ENCODE measurements around the gene NTRK2.

Gene NTRK2

GRCh38 chr9:84990416-84990815, 320.9 kb downstream of the NTRK2 start:
- Histone ChIP-seq H3K27ac (ENCODE audit: low read length) (no peak overlapping the region), H3K4me3 (ENCODE audit: low read length) (no peak overlapping the region), H3K9me3 (ENCODE audit: control insufficient read depth, insufficient read depth, low read length) (no peaks in the 10 kb centered on the region), H3K27me3 (ENCODE audit: control insufficient read depth, insufficient read depth, low read length) (no peaks in the 10 kb centered on the region), H3K4me1 (ENCODE audit: control insufficient read depth, insufficient read depth, low read length) (no peaks in the 10 kb centered on the region), H3K36me3 (ENCODE audit: control insufficient read depth, insufficient read depth, low read length) (no peaks in the 10 kb centered on the region)
- no CpG with 5 or more reads among the region's 6 CpGs for WGBS (ENCODE audit: insufficient coverage, insufficient read length)
- no peak for DNase-seq (ENCODE audit: low read depth, low spot score)

DNA sequence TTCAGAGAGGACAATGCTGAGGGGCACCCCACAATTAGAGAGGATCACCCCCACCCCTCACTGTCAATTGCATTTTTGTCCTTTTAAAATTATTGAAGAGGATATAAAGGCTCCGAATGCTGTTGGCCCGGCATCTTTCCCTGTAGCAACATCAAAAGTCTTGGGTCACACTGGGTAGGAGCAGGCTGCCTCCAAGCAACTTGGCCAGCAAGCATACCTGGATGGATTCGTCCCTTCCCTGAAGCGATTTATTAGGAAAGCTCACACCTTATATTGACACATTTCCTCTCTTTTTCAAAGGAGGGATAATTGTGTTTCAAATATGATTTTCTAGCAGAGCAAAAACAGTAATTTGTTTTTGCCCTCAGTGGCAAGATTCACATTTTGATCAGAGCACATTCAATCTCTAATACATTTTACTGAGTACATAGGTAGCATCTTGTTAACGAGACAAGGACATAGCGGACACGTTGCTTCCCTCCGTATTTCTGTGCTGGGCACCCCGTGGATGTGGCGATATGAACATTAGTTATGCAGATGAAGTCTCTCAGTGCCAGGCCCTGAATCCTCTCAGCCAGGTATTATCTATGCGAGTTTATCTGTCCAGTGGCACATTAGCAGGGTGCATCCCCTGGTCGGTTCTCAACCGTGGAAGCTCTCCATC, 321.5 kb downstream of the NTRK2 start:
- no peaks in the 10 kb centered on the region for H3K4me1 ChIP-seq (ENCODE audit: control insufficient read depth, insufficient read depth, low read length)
- no peaks in the 10 kb centered on the region for H3K27me3 ChIP-seq (ENCODE audit: control insufficient read depth, insufficient read depth, low read length)
- H3K9me3 ChIP-seq (ENCODE audit: control insufficient read depth, insufficient read depth, low read length), result no peaks in the 10 kb centered on the region
- no peak for DNase-seq (ENCODE audit: low read depth, low spot score)
- H3K36me3 ChIP-seq (ENCODE audit: control insufficient read depth, insufficient read depth, low read length), result no peaks in the 10 kb centered on the region
- WGBS (ENCODE audit: insufficient coverage, insufficient read length), result no CpG with 5 or more reads among the region's 13 CpGs
- no peak overlapping the region for H3K27ac ChIP-seq (ENCODE audit: low read length)
- H3K4me3 ChIP-seq (ENCODE audit: low read length), result no peak overlapping the region

DNA sequence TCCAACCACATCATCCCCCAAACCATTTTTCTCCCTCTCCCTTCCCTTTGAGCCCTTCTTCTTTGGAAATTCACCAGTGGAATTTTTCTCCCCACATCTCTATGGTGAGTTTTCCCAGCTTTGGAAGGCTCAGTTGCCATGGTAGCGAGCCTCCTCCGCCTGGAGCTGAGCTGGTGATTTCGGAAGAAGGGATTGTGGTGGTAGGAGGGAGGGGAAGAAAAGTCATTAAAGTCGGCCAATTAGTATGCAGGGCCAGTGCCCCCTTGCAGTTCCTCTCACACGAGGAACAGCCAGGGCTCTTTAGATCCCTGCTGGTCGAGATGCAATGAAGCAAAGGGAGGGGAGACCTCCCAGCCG, 322.0 kb downstream of the NTRK2 start:
- H3K4me1 ChIP-seq (ENCODE audit: control insufficient read depth, insufficient read depth, low read length), result no peaks in the 10 kb centered on the region
- no peak overlapping the region for H3K4me3 ChIP-seq (ENCODE audit: low read length)
- H3K9me3 ChIP-seq (ENCODE audit: control insufficient read depth, insufficient read depth, low read length), result no peaks in the 10 kb centered on the region
- DNase-seq (ENCODE audit: low read depth, low spot score), result no peak
- no peaks in the 10 kb centered on the region for H3K36me3 ChIP-seq (ENCODE audit: control insufficient read depth, insufficient read depth, low read length)
- no peaks in the 10 kb centered on the region for H3K27me3 ChIP-seq (ENCODE audit: control insufficient read depth, insufficient read depth, low read length)
- WGBS (ENCODE audit: insufficient coverage, insufficient read length), result no CpG with 5 or more reads among the region's 7 CpGs
- H3K27ac ChIP-seq (ENCODE audit: low read length), result no peak overlapping the region

- no peaks in the 10 kb centered on the region for H3K9me3 ChIP-seq (ENCODE audit: control insufficient read depth, insufficient read depth, low read length)
- no peak overlapping the region for H3K27ac ChIP-seq (ENCODE audit: low read length)
- WGBS (ENCODE audit: insufficient coverage, insufficient read length), result no CpG with 5 or more reads among the region's 3 CpGs
- H3K27me3 ChIP-seq (ENCODE audit: control insufficient read depth, insufficient read depth, low read length), result no peaks in the 10 kb centered on the region
- H3K4me1 ChIP-seq (ENCODE audit: control insufficient read depth, insufficient read depth, low read length), result no peaks in the 10 kb centered on the region
- H3K4me3 ChIP-seq (ENCODE audit: low read length), result no peak overlapping the region
- H3K36me3 ChIP-seq (ENCODE audit: control insufficient read depth, insufficient read depth, low read length), result no peaks in the 10 kb centered on the region
- DNase-seq (ENCODE audit: low read depth, low spot score), result no peak
These were observed 322.9 kb downstream of the NTRK2 start for GRCh38 chr9:84992381-84992780.

DNA sequence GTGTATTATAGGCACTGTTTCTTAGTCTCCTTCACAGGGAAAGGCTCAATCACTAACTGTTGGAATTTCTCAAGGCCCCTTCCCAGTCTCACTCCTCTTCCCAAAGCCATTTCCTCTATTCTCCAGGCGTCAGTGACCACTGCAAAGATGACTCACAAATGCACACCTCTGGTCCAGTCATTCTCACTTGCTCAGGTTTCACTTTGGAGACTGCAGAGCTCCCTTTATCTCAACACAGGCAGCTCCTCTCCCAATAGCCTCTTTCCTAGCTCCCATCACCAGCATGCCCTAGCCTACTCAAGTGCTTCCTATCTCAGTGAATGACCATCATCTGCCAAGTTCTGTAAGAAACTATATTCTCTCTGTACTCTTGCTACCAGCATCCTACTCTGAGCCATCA, 323.6 kb downstream of the NTRK2 start:
- H3K27ac ChIP-seq (ENCODE audit: low read length), result no peak overlapping the region
- no peak overlapping the region for H3K4me3 ChIP-seq (ENCODE audit: low read length)
- no peak for DNase-seq (ENCODE audit: low read depth, low spot score)
- no CpG with 5 or more reads among the region's 1 CpG for WGBS (ENCODE audit: insufficient coverage, insufficient read length)
- no peaks in the 10 kb centered on the region for H3K27me3 ChIP-seq (ENCODE audit: control insufficient read depth, insufficient read depth, low read length)
- no peaks in the 10 kb centered on the region for H3K9me3 ChIP-seq (ENCODE audit: control insufficient read depth, insufficient read depth, low read length)
- H3K36me3 ChIP-seq (ENCODE audit: control insufficient read depth, insufficient read depth, low read length), result no peaks in the 10 kb centered on the region
- H3K4me1 ChIP-seq (ENCODE audit: control insufficient read depth, insufficient read depth, low read length), result no peaks in the 10 kb centered on the region

GRCh38 chr9:84996029-84996428, 326.5 kb downstream of the NTRK2 start:
- H3K4me3 ChIP-seq (ENCODE audit: low read length), result no peak overlapping the region
- DNase-seq (ENCODE audit: low read depth, low spot score), result no peak
- WGBS (ENCODE audit: insufficient coverage, insufficient read length), result no CpG with 5 or more reads among the region's 4 CpGs

DNA sequence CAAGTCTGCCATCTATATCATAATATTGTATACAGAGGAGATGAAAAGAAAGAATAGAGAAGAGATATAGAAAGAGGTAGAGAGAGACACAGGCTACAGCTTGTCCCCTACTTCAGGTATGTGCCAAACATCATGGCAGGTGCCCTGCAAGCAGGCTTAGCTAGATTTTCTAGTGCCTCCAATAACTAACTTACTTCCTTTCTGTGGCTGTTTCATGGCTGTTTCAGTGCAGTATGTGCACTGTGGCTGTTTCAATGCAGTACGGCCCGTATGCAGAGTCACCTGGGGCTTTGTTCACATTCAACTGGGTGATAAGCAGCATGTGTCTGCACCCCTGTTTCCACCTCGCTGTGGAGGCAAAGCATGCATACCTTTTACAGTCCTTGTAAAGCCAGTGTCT, 327.2 kb downstream of the NTRK2 start:
- Histone ChIP-seq H3K9me3 (ENCODE audit: control insufficient read depth, insufficient read depth, low read length) (no peaks in the 10 kb centered on the region), H3K36me3 (ENCODE audit: control insufficient read depth, insufficient read depth, low read length) (no peaks in the 10 kb centered on the region), H3K27me3 (ENCODE audit: control insufficient read depth, insufficient read depth, low read length) (no peaks in the 10 kb centered on the region), H3K4me3 (ENCODE audit: low read length) (no peak overlapping the region), H3K4me1 (ENCODE audit: control insufficient read depth, insufficient read depth, low read length) (no peaks in the 10 kb centered on the region), H3K27ac (ENCODE audit: low read length) (no peak overlapping the region)
- DNase-seq (ENCODE audit: low read depth, low spot score), result no peak
- WGBS (ENCODE audit: insufficient coverage, insufficient read length), result no CpG with 5 or more reads among the region's 3 CpGs

More at GRCh38 chr9:84996029-84996428, 326.5 kb downstream of the NTRK2 start:
- Histone ChIP-seq H3K36me3 (ENCODE audit: control insufficient read depth, insufficient read depth, low read length) (no peaks in the 10 kb centered on the region), H3K4me1 (ENCODE audit: control insufficient read depth, insufficient read depth, low read length) (no peaks in the 10 kb centered on the region), H3K9me3 (ENCODE audit: control insufficient read depth, insufficient read depth, low read length) (no peaks in the 10 kb centered on the region), H3K27me3 (ENCODE audit: control insufficient read depth, insufficient read depth, low read length) (no peaks in the 10 kb centered on the region), H3K27ac (ENCODE audit: low read length) (no peak overlapping the region)

DNA sequence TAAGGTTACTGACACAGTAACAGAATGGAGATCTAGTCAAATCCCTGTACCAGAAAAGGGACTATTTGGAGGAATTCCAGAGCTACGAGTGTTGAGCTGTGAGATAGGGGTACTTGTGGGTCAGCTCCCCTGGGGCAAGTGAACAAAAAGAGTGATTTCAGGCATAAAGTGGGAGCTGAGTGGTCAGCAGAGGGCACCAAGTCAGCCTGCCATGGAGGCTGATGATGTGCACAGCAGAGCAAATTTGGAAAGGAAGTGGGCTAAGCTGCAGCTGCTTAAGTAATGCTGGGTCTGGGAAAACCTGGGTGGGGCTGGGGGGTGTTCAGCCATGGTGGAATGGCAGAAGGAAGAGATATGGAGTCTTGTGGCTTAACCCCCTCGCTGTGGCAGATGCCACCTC, 327.9 kb downstream of the NTRK2 start:
- Histone ChIP-seq H3K4me3 (ENCODE audit: low read length) (no peak overlapping the region), H3K9me3 (ENCODE audit: control insufficient read depth, insufficient read depth, low read length) (no peaks in the 10 kb centered on the region), H3K36me3 (ENCODE audit: control insufficient read depth, insufficient read depth, low read length) (no peaks in the 10 kb centered on the region), H3K4me1 (ENCODE audit: control insufficient read depth, insufficient read depth, low read length) (no peaks in the 10 kb centered on the region), H3K27me3 (ENCODE audit: control insufficient read depth, insufficient read depth, low read length) (no peaks in the 10 kb centered on the region), H3K27ac (ENCODE audit: low read length) (no peak overlapping the region)
- no CpG with 5 or more reads among the region's 2 CpGs for WGBS (ENCODE audit: insufficient coverage, insufficient read length)
- no peak for DNase-seq (ENCODE audit: low read depth, low spot score)

GRCh38 chr9:84998639-84999038, 329.1 kb downstream of the NTRK2 start:
- no peak for DNase-seq (ENCODE audit: low read depth, low spot score)
- no peaks in the 10 kb centered on the region for H3K4me1 ChIP-seq (ENCODE audit: control insufficient read depth, insufficient read depth, low read length)

DNA sequence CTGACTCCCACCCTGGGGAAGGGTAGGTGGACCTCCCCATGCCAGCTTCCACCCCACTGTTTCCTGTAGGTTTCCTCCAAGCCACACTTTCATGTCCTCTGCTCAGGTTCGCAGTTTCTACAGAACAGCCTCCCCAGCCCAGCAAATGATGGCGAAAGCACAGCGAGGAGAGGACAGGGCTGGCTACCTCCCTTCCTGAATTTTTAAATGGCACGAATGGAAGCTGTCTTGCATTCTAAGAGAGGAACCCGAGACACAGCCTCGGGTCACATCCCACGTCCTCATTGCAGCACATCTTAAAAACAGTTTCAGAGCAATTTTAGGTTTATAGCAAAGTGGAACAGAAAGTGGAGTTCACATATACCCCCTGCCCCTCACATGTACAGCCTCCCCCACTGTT, 330.3 kb downstream of the NTRK2 start:
- H3K27ac ChIP-seq (ENCODE audit: low read length), result no peak overlapping the region
- no CpG with 5 or more reads among the region's 7 CpGs for WGBS (ENCODE audit: insufficient coverage, insufficient read length)

More at GRCh38 chr9:84998639-84999038, 329.1 kb downstream of the NTRK2 start:
- Histone ChIP-seq H3K36me3 (ENCODE audit: control insufficient read depth, insufficient read depth, low read length) (no peaks in the 10 kb centered on the region), H3K9me3 (ENCODE audit: control insufficient read depth, insufficient read depth, low read length) (no peaks in the 10 kb centered on the region), H3K4me3 (ENCODE audit: low read length) (no peak overlapping the region), H3K27me3 (ENCODE audit: control insufficient read depth, insufficient read depth, low read length) (no peaks in the 10 kb centered on the region), H3K27ac (ENCODE audit: low read length) (no peak overlapping the region)
- no CpG with 5 or more reads among the region's 2 CpGs for WGBS (ENCODE audit: insufficient coverage, insufficient read length)

GRCh38 chr9:85001925-85002324, 332.4 kb downstream of the NTRK2 start:
- Histone ChIP-seq H3K27me3 (ENCODE audit: control insufficient read depth, insufficient read depth, low read length) (no peaks in the 10 kb centered on the region), H3K27ac (ENCODE audit: low read length) (no peak overlapping the region), H3K4me3 (ENCODE audit: low read length) (no peak overlapping the region), H3K36me3 (ENCODE audit: control insufficient read depth, insufficient read depth, low read length) (no peaks in the 10 kb centered on the region), H3K4me1 (ENCODE audit: control insufficient read depth, insufficient read depth, low read length) (no peaks in the 10 kb centered on the region; the same call in 1 of the 2 replicates), H3K9me3 (ENCODE audit: control insufficient read depth, insufficient read depth, low read length) (no peaks in the 10 kb centered on the region)
- DNase-seq (ENCODE audit: low read depth, low spot score), result peak; percentile 7
- WGBS (ENCODE audit: insufficient coverage, insufficient read length), result no CpG with 5 or more reads among the region's 1 CpG

More for the DNA sequence above, 330.3 kb downstream of the NTRK2 start:
- Histone ChIP-seq H3K4me3 (ENCODE audit: low read length) (no peak overlapping the region), H3K9me3 (ENCODE audit: control insufficient read depth, insufficient read depth, low read length) (no peaks in the 10 kb centered on the region), H3K4me1 (ENCODE audit: control insufficient read depth, insufficient read depth, low read length) (no peaks in the 10 kb centered on the region), H3K27me3 (ENCODE audit: control insufficient read depth, insufficient read depth, low read length) (no peaks in the 10 kb centered on the region), H3K36me3 (ENCODE audit: control insufficient read depth, insufficient read depth, low read length) (no peaks in the 10 kb centered on the region)
- no peak for DNase-seq (ENCODE audit: low read depth, low spot score)

All from iPS DF 6.9 (cell line).